GM12873 (cell line): ENCODE measurements around the gene INPP4A.

Experiments
- TF ChIP-seq, protein P1 (sequence below): IDR thresholded peaks from 2 replicates; pipeline ENCODE4 v1.5.1; 2012; ENCODE audit warnings: low read depth, mild to moderate bottlenecking, moderate library complexity, low read length, control low read depth; ENCODE audit not compliant: insufficient read depth; ENCODE audit errors: missing control alignments

Gene INPP4A

DNA sequence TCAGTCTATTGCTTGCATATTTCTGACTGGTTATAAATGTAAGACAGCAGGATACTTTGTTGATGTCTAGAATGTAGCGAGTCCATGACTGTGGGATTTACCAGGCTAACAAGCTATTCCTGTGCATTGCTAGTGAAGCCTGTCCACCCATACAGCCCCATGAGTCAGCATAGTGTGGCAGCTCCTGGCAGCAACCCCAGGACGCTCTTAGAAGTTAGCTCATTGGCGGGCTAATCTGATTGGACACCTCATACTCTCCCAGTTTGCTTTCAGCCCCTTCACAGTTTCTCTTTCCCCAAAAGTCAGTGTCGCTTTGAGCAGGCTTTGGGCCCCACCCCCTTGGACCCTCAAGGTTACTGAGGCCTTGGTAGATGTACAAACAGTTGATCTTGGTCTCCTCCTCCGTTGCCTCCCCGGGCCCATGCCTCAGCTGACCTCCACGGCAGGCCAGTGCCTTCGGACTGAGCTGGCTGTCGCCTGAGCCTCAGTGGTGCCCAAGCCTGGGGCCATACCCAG is 115.7 kb downstream of the INPP4A start:
- TF ChIP-seq, protein P1, sequence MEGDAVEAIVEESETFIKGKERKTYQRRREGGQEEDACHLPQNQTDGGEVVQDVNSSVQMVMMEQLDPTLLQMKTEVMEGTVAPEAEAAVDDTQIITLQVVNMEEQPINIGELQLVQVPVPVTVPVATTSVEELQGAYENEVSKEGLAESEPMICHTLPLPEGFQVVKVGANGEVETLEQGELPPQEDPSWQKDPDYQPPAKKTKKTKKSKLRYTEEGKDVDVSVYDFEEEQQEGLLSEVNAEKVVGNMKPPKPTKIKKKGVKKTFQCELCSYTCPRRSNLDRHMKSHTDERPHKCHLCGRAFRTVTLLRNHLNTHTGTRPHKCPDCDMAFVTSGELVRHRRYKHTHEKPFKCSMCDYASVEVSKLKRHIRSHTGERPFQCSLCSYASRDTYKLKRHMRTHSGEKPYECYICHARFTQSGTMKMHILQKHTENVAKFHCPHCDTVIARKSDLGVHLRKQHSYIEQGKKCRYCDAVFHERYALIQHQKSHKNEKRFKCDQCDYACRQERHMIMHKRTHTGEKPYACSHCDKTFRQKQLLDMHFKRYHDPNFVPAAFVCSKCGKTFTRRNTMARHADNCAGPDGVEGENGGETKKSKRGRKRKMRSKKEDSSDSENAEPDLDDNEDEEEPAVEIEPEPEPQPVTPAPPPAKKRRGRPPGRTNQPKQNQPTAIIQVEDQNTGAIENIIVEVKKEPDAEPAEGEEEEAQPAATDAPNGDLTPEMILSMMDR = no peak

DNA sequence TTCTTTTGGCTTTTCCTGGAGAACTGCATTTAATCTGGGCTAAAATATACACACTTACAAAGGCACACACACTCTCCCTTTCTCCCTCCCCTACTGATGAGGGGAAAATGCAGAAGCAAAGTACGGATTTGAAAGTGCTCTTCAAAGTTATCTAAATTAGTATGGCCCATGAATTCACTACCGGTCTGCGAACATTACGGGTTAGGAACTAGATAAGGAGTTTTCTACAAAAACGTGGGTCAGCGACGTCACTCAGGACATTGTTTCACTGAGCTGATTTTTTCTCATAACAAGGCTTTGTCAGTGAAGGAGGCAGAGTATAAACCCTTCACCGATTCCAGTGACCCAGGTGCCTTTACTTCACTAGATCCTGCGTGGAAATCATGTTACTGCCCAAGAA is 116.4 kb downstream of the INPP4A start:
- TF ChIP-seq, protein P1 = no peak

DNA sequence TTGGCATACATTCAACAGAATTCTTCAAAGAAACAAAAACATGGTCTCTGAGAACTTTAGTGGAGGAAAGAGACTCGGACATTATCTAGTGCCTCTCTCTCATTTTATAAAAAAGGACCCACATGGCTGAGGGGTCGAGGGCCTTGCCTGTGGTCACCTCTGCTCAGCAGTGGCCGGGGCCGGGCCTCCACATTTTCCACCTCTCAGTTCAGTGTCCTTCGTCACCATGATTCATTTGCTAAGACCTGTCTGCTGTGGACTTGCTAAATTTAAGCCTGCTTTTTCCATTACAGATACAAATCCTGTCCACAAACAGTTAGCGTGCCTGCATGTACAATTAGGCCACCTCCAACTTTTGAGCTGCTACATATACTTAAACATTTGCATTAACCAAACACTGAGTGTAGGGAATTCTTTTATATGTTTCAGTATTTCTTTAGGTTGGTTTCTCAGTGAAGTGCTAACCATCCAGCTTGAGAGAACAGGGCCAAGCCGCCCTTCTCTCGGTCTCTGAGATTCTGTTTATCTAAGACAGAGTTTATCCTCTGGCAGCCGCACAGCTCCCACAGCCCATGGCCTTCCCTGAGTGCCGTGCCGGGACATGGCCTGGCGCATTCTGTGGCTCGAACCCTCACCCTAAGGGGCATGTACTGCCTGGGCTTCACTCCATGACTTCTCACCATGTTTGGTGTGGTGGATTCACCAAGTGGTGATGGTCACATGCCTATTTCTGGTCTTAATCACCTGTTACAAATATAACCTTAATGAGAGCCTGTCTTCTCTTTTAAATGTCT is 117.4 kb downstream of the INPP4A start:
- TF ChIP-seq, protein P1 = no peak

DNA sequence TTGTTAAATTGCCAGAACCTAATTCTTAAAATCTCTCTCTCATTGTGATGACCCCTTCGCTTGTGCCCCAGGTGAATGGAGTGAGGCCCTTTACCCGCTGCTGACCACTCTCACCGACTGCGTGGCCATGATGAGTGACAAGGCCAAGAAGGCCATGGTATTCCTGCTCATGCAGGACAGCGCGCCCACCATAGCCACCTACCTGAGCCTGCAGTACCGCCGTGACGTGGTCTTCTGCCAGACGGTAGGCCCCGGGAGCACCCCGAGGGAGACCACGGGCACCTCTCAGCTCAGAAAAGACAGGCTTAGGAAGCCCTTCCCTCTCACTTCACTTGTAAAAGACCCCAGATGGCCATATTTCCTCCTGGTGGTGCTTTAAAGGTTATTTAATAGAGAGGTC is 118.7 kb downstream of the INPP4A start:
- TF ChIP-seq, protein P1 = no peak

DNA sequence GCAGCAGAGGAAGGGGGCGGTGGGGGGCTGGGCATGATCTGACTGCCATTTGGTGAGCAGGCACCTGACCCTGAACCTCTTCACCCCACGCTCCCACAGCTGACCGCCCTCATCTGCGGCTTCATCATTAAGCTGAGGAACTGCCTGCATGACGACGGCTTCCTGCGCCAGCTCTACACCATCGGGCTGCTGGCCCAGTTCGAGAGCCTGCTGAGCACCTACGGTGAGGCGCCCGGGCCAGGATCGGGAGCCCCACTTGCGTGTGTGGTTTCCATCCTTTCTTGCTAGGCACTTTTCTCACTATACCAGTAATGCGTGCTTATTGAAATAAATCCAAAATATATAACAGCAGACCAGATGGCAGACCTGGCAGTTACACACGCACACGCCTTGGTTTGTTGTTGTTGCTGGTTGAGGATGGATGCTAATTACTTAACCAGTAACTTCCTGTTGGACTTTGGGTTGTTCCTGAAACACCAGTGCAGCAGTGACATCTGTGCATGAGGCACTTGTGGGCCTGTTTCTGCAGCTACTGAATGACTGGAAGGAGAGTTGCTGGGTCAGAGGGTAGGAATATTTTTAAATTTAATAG is 120.0 kb downstream of the INPP4A start:
- TF ChIP-seq, protein P1 = no peak

DNA sequence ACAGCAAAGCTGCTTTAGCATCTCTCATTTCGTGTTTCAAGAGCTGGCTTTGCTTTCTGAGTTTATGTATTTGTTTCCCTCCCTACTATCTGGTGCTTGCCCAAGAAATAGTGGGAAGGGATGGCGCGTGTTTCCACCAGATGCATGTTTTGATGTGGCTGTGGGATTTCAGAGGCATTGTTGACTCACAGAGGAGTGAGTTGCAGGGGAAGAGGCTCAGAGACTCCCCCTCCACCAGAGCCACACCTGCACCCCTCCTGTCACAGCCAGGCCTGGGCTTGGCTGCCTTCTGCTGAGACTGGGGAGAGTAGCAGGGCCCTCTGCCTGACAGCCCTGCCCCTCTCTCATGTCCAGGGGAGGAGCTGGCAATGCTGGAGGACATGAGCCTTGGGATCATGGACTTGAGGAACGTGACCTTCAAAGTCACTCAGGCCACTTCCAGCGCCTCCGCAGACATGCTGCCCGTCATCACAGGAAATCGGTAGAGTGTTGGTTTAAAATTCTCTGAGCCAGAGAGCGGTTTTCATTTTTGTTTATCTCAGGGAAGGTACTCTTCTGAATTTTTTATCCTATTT is 120.7 kb downstream of the INPP4A start:
- TF ChIP-seq, protein P1 = no peak

DNA sequence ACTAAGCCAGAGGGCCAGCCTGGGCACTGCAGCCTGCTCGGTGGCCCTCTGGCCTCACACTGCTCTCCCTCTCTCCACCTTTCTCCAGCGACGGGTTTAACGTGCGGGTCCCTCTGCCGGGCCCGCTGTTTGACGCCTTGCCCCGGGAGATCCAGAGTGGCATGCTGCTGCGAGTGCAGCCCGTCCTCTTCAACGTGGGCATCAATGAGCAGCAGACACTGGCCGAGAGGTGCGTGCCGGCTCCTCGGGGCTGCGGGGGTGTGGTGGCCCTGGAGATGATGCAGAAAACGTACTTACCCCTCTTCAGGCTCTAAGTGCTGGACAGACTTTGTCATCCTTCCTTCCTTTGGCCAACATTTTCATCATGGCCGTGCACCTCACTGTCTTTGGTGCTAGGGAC is 121.3 kb downstream of the INPP4A start:
- TF ChIP-seq, protein P1 = no peak
